LNCaP clone FGC (cell line): ENCODE results near the gene KIF2C.

Experiments used
- DNase-seq: peaks from one replicate; pipeline ENCODE4 v3.0.0-alpha.2; 2011; ENCODE audit warnings: low read depth
- H3K4me3 ChIP-seq: 2 replicates; pipeline ENCODE4 v1.5.1; 2011; ENCODE audit warnings: mild to moderate bottlenecking, low read depth, low read length, control low read depth
- CTCF ChIP-seq: IDR thresholded peaks from 2 replicates; pipeline ENCODE4 v1.5.1; 2012; ENCODE audit warnings: mild to moderate bottlenecking; ENCODE audit not compliant: control insufficient read depth, insufficient read depth; ENCODE audit errors: extremely low read depth

Gene KIF2C

GRCh38 chr1:44739307-44740178, at the start of gene KIF2C:
Gene KIF2C, plus strand, starts transcription at chr1:44739837. Its CDS starts 96 bp downstream, at chr1:44739933.
- peak; percentile 92 for DNase-seq
- H3K4me3 ChIP-seq = peak within 1 kb of the TSS; percentile 86
- no peak for TF ChIP-seq CTCF

- no peak for DNase-seq
- no peak for TF ChIP-seq CTCF
- H3K4me3 ChIP-seq = no peak overlapping the region
Observed at GRCh38 chr1:44693159-44693558, 46.5 kb upstream of the KIF2C start.

- no peak for TF ChIP-seq CTCF
- DNase-seq = no peak
- no peak overlapping the region for H3K4me3 ChIP-seq
Observed at GRCh38 chr1:44693900-44694299, 45.7 kb upstream of the KIF2C start.

GRCh38 chr1:44694863-44695478, 44.7 kb upstream of the KIF2C start:
- no peak for DNase-seq
- no peak overlapping the region for H3K4me3 ChIP-seq
- no peak for TF ChIP-seq CTCF

GRCh38 chr1:44695671-44696070, 44.0 kb upstream of the KIF2C start:
- TF ChIP-seq CTCF = no peak
- H3K4me3 ChIP-seq = no peak overlapping the region
- DNase-seq = no peak

- DNase-seq = no peak
- no peak for TF ChIP-seq CTCF
- H3K4me3 ChIP-seq = no peak overlapping the region
Observed at GRCh38 chr1:44696101-44696500, 43.5 kb upstream of the KIF2C start.
